SK-N-SH (cell line): ENCODE measurements around the gene AGBL3. TPM values are rescaled to one million over a fixed set of nuclear protein-coding genes. Genes with fewer than 3 reads are reported as not detected.

Source experiments
- CTCF ChIA-PET: fragments of 300-600, 350-600 bp; formaldehyde crosslinking; extraction: SDS; loops from one replicate; lab custom pipeline; 2021; lab: Yijun Ruan, JAX
- POLR2A ChIA-PET: fragments of 350-600 bp; sonication (Branson Sonifier 250); formaldehyde crosslinking; extraction: SDS; loops from one replicate; lab custom pipeline; 2020; ENCODE audit warnings: antibody characterized with exemption, inconsistent platforms; lab: Yijun Ruan, JAX
- DNase-seq: peaks from one replicate; pipeline ENCODE4 v3.0.0; 2012
- H2AFZ ChIP-seq: fragments of 200-600 bp; sonication (generic); 2 replicates; pipeline ENCODE4 v1.8.1; 2016; ENCODE audit warnings: antibody characterized with exemption, mild to moderate bottlenecking, low read depth
- H3F3A ChIP-seq: fragments of 200-600 bp; sonication (generic); replicated peaks from 2 replicates; pipeline ENCODE3; 2016; ENCODE audit warnings: antibody characterized with exemption, mild to moderate bottlenecking; ENCODE audit not compliant: insufficient read depth
- H3K27ac ChIP-seq, 2 experiments: fragments of 200-500 bp in 1 of 2; fragments of 200-600 bp in 1 of 2; sonication (Bioruptor generic) in 1 of 2; sonication (generic), shearing (Covaris generic) in 1 of 2; 2 replicates each; pipeline versions ENCODE4 v1.5.1 to v1.6.1; 2014 to 2016; ENCODE audit warnings: low read depth in 2 of 2, inconsistent platforms in 1 of 2, low read length in 1 of 2, mild to moderate bottlenecking in 1 of 2, mixed read lengths in 1 of 2
- H3K27me3 ChIP-seq: fragments of 200-600 bp; sonication (generic), shearing (Covaris generic); 2 replicates; pipeline ENCODE4 v1.6.1; 2016; ENCODE audit warnings: mixed run types; ENCODE audit not compliant: insufficient read depth
- H3K36me3 ChIP-seq, 2 experiments: fragments of 200-500 bp in 1 of 2; fragments of 200-600 bp in 1 of 2; sonication (Bioruptor generic) in 1 of 2; sonication (generic) in 1 of 2; replicated peaks in 1 of 2; 2 replicates each; pipeline versions ENCODE3 to v1.5.1; 2014 to 2016; ENCODE audit warnings: low read length in 1 of 2, mild to moderate bottlenecking in 1 of 2; ENCODE audit not compliant: insufficient read depth in 2 of 2, control insufficient read depth in 1 of 2
- H3K4me1 ChIP-seq, 2 experiments: fragments of 200-500 bp in 1 of 2; fragments of 200-600 bp in 1 of 2; sonication (Bioruptor generic) in 1 of 2; sonication (generic), shearing (Covaris generic) in 1 of 2; 2 replicates each; pipeline versions ENCODE4 v1.5.1 to v1.6.1; 2014 to 2016; ENCODE audit warnings: low read depth in 1 of 2, low read length in 1 of 2, mixed run types in 1 of 2; ENCODE audit not compliant: insufficient read depth in 2 of 2, control insufficient read depth in 1 of 2
- H3K4me2 ChIP-seq: fragments of 200-600 bp; sonication (generic), shearing (Covaris generic); 2 replicates; pipeline ENCODE4 v1.6.1; 2017; ENCODE audit warnings: mixed run types
- H3K4me3 ChIP-seq, 2 experiments: fragments of 200-500 bp in 1 of 2; fragments of 200-600 bp in 1 of 2; sonication (Bioruptor generic) in 1 of 2; sonication (generic), shearing (Covaris generic) in 1 of 2; 2 replicates each; pipeline versions ENCODE4 v1.5.1 to v1.8.1; 2014 to 2016; ENCODE audit warnings: low read depth in 2 of 2, inconsistent platforms in 1 of 2, low read length in 1 of 2, mild to moderate bottlenecking in 1 of 2, mixed read lengths in 1 of 2, moderate library complexity in 1 of 2
- H3K79me2 ChIP-seq: fragments of 200-600 bp; sonication (generic); 2 replicates; pipeline ENCODE4 v1.8.1; 2017; ENCODE audit warnings: mild to moderate bottlenecking; ENCODE audit not compliant: insufficient read depth
- H3K9ac ChIP-seq: fragments of 200-600 bp; sonication (generic); 2 replicates; pipeline ENCODE4 v1.6.1; 2017; ENCODE audit warnings: mixed run types
- H3K9me2 ChIP-seq: fragments of 200-600 bp; sonication (generic); 2 replicates; pipeline ENCODE4 v1.6.1; 2017; ENCODE audit warnings: mixed run types
- H3K9me3 ChIP-seq: fragments of 200-600 bp; sonication (generic); 2 replicates; pipeline ENCODE4 v1.6.1; 2017; ENCODE audit warnings: mixed run types, mild to moderate bottlenecking, moderate library complexity
- H4K20me1 ChIP-seq: fragments of 200-600 bp; sonication (generic); 2 replicates; pipeline ENCODE4 v1.6.1; 2017; ENCODE audit warnings: mild to moderate bottlenecking, mixed run types; ENCODE audit not compliant: insufficient read depth
- CHD2 ChIP-seq: fragments of 150-350 bp; IDR thresholded peaks from 2 replicates; pipeline ENCODE4 v1.6.1; 2018; ENCODE audit warnings: low read length; ENCODE audit not compliant: partially characterized antibody
- EP300 ChIP-seq, 2 experiments: IDR thresholded peaks; 2 replicates each; pipeline versions ENCODE4 v1.4.0 to v1.6.1; 2012; ENCODE audit warnings: borderline replicate concordance in 1 of 2, low read depth in 1 of 2, low read length in 1 of 2
- EZH2phosphoT487 ChIP-seq: fragments of 200-600 bp; sonication (generic); IDR thresholded peaks from 2 replicates; pipeline ENCODE4 v1.6.1; 2017; ENCODE audit warnings: low read depth, mixed run types, mild to moderate bottlenecking, antibody characterized with exemption, moderate library complexity, borderline replicate concordance
- FOSL2 ChIP-seq: IDR thresholded peaks from 2 replicates; pipeline ENCODE4 v1.4.0; 2012; ENCODE audit warnings: low read depth, mild to moderate bottlenecking, moderate library complexity, borderline replicate concordance
- FOXJ3 ChIP-seq: sonication (generic); formaldehyde crosslinking; IDR thresholded peaks from 2 replicates; pipeline ENCODE4 v1.5.1; 2020; ENCODE audit warnings: mild to moderate bottlenecking, missing genetic modification reagents
- GATA2 ChIP-seq: sonication (generic); formaldehyde crosslinking; IDR thresholded peaks from 2 replicates; pipeline ENCODE4 v1.5.0; 2020; ENCODE audit warnings: mild to moderate bottlenecking, missing genetic modification reagents
- JUND ChIP-seq: IDR thresholded peaks from 2 replicates; pipeline ENCODE4 v1.4.0; 2012
- MEF2A ChIP-seq: IDR thresholded peaks from 2 replicates; pipeline ENCODE4 v1.4.0; 2012; ENCODE audit warnings: low read depth, borderline replicate concordance
- NFIC ChIP-seq: IDR thresholded peaks from 2 replicates; pipeline ENCODE4 v1.4.0; 2012; ENCODE audit warnings: borderline replicate concordance
- NRF1 ChIP-seq: IDR thresholded peaks from 2 replicates; pipeline ENCODE4 v1.6.1; 2012; ENCODE audit warnings: low read depth, mild to moderate bottlenecking, low read length
- POLR2AphosphoS5 ChIP-seq: IDR thresholded peaks from 2 replicates; pipeline ENCODE4 v1.6.1; 2012; ENCODE audit warnings: low read depth, low read length
- RAD21 ChIP-seq: IDR thresholded peaks from 2 replicates; pipeline ENCODE4 v1.6.1; 2012; ENCODE audit warnings: mild to moderate bottlenecking, low read length
- RCOR1 ChIP-seq: fragments of 150-350 bp; IDR thresholded peaks from 2 replicates; pipeline ENCODE4 v1.6.1; 2017; ENCODE audit warnings: antibody characterized with exemption, low read length
- SMC3 ChIP-seq: IDR thresholded peaks from 2 replicates; pipeline ENCODE4 v1.6.1; 2012; ENCODE audit warnings: low read depth, low read length, improper control_type of control experiment
- TAF1 ChIP-seq: IDR thresholded peaks from 2 replicates; pipeline ENCODE4 v1.6.1; 2012; ENCODE audit warnings: low read depth, mild to moderate bottlenecking, low read length, moderate library complexity, borderline replicate concordance
- YY1 ChIP-seq: IDR thresholded peaks from 2 replicates; pipeline ENCODE4 v1.4.0; 2012; ENCODE audit warnings: low read depth, mild to moderate bottlenecking
- WGBS: methylation state at CpG from one replicate; pipeline ENCODE4 v1.1.6; 2017; ENCODE audit warnings: low lambda C conversion rate; 5-methylcytosine and 5-hydroxymethylcytosine counted together
- polyA plus RNA-seq, 3 experiments: library from polyadenylated mRNA; depleted of rRNA; stranded (reverse); fragments of >200 nt; gene quantifications; 2 replicates each; pipeline ENCODE4 v1.2.3, GENCODE V29; 2012
- TF ChIP-seq, protein P1 (sequence below): fragments of 150-350 bp; IDR thresholded peaks from 2 replicates; pipeline ENCODE4 v1.6.1; 2017; ENCODE audit warnings: antibody characterized with exemption, low read length, low read depth, borderline replicate concordance
- TF ChIP-seq, protein P2 (sequence below): IDR thresholded peaks from 2 replicates; pipeline ENCODE4 v1.4.0; 2012; ENCODE audit warnings: low read depth, borderline replicate concordance
- TF ChIP-seq, protein P3 (sequence below): IDR thresholded peaks from 2 replicates; pipeline ENCODE4 v1.4.0; 2012; ENCODE audit warnings: low read depth
- TF ChIP-seq, protein P4 (sequence below): fragments of 200-600 bp; sonication (generic); IDR thresholded peaks from 2 replicates; pipeline ENCODE4 v1.6.1; 2017; ENCODE audit warnings: antibody characterized with exemption, mild to moderate bottlenecking, moderate library complexity
- TF ChIP-seq, protein P5 (sequence below): IDR thresholded peaks from 2 replicates; pipeline ENCODE4 v1.4.0; 2012; ENCODE audit warnings: low read depth, borderline replicate concordance

Gene AGBL3
- polyA plus RNA-seq, 1 of the 3 experiments (the other 2 are of a cell fraction) = 0.35 TPM

DNA sequence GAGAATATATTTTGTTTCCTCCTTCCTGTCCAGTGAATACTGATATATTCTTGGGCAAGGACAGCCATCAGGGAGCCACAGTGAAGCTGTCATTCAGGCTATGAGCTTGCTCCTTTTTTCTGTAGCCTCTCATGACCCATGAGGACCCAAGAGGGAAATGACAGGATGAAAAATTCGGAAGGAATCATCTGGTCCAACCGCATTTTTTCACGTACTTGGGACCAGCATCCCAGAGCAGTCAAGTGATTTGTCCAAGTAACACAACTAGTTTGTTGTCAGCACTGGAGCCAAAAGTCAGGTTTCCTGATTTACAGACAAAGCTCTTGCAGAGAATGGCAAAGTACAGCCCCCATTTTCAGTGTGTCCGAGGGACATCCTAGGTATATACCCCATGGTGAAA is 47.2 kb upstream of the AGBL3 start:
- H3K27ac ChIP-seq = peak overlapping the region in 1 of 2 experiments; percentile 3; a peak in 2 of 4 replicates
- H3K9me2 ChIP-seq = no peaks in the 10 kb centered on the region
- H3K4me2 ChIP-seq = no peak overlapping the region
- over 99% methylated on average over 4 of the region's 4 CpGs for WGBS
- peaks cover 79 to 90% of the 10 kb centered on the region in 2 experiments for H3K36me3 ChIP-seq
- CTCF ChIA-PET = interaction anchor here (0.8 to 3.1 kb wide), 5 partner anchors 14 to 249 kb away, joined by 3 to 16 read pairs (median 3); no protein-coding TSS in a partner anchor
- no peak overlapping the region for H3K9ac ChIP-seq
- peaks cover 3 to 30% of the 10 kb centered on the region in 2 experiments; a peak in 3 of 4 replicates for H3K4me1 ChIP-seq
- POLR2A ChIA-PET = no interaction called here
- peaks cover 55% of the 10 kb centered on the region for H3K79me2 ChIP-seq
- peaks cover 42% of the 10 kb centered on the region for H3F3A ChIP-seq
- no peaks in the 10 kb centered on the region for H4K20me1 ChIP-seq
- no peaks in the 10 kb centered on the region for H3K27me3 ChIP-seq
- no peak overlapping the region for H2AFZ ChIP-seq
- no peaks in the 10 kb centered on the region for H3K9me3 ChIP-seq
- no peak overlapping the region for H3K4me3 ChIP-seq
- DNase-seq = no peak
- TF ChIP-seq NFIC (no peak), CHD2 (no peak), TAF1 (no peak), POLR2AphosphoS5 (no peak), JUND (no peak), RCOR1 (no peak), RAD21 (no peak), MEF2A (no peak), SMC3 (no peak), GATA2 (CRISPR knock-in tag) (no peak), YY1 (no peak)
- TF ChIP-seq, protein P1, sequence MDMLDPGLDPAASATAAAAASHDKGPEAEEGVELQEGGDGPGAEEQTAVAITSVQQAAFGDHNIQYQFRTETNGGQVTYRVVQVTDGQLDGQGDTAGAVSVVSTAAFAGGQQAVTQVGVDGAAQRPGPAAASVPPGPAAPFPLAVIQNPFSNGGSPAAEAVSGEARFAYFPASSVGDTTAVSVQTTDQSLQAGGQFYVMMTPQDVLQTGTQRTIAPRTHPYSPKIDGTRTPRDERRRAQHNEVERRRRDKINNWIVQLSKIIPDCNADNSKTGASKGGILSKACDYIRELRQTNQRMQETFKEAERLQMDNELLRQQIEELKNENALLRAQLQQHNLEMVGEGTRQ = no peak
- TF ChIP-seq, protein P2, sequence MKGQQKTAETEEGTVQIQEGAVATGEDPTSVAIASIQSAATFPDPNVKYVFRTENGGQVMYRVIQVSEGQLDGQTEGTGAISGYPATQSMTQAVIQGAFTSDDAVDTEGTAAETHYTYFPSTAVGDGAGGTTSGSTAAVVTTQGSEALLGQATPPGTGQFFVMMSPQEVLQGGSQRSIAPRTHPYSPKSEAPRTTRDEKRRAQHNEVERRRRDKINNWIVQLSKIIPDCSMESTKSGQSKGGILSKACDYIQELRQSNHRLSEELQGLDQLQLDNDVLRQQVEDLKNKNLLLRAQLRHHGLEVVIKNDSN = no peak
- TF ChIP-seq, protein P3, sequence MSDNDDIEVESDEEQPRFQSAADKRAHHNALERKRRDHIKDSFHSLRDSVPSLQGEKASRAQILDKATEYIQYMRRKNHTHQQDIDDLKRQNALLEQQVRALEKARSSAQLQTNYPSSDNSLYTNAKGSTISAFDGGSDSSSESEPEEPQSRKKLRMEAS = no peak

DNA sequence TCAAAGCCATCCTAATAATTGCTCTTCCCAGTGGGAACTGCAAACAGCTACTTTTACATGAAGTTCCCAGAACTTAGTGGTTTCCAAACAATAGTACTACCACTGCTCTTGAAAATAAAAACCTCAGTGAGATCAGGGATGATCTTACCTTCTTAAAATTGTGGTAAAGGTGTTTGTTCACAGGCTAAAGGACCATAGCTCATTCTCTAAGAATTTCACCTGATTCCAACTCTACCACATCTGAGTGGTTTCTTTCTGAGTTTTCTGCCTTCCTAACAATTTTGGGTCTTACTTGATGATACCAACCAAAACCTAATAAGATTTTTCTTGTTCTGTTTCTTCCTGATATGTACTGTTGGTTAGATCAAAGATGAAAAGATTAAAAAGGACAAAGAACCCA is 45.6 kb upstream of the AGBL3 start:
- TF ChIP-seq, protein P4, sequence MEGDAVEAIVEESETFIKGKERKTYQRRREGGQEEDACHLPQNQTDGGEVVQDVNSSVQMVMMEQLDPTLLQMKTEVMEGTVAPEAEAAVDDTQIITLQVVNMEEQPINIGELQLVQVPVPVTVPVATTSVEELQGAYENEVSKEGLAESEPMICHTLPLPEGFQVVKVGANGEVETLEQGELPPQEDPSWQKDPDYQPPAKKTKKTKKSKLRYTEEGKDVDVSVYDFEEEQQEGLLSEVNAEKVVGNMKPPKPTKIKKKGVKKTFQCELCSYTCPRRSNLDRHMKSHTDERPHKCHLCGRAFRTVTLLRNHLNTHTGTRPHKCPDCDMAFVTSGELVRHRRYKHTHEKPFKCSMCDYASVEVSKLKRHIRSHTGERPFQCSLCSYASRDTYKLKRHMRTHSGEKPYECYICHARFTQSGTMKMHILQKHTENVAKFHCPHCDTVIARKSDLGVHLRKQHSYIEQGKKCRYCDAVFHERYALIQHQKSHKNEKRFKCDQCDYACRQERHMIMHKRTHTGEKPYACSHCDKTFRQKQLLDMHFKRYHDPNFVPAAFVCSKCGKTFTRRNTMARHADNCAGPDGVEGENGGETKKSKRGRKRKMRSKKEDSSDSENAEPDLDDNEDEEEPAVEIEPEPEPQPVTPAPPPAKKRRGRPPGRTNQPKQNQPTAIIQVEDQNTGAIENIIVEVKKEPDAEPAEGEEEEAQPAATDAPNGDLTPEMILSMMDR = no peak
- TF ChIP-seq RAD21 = no peak
- no peak for TF ChIP-seq CHD2
- no peak for TF ChIP-seq FOSL2
- TF ChIP-seq POLR2AphosphoS5 = no peak
- no peak for TF ChIP-seq NRF1
- TF ChIP-seq, protein P5, sequence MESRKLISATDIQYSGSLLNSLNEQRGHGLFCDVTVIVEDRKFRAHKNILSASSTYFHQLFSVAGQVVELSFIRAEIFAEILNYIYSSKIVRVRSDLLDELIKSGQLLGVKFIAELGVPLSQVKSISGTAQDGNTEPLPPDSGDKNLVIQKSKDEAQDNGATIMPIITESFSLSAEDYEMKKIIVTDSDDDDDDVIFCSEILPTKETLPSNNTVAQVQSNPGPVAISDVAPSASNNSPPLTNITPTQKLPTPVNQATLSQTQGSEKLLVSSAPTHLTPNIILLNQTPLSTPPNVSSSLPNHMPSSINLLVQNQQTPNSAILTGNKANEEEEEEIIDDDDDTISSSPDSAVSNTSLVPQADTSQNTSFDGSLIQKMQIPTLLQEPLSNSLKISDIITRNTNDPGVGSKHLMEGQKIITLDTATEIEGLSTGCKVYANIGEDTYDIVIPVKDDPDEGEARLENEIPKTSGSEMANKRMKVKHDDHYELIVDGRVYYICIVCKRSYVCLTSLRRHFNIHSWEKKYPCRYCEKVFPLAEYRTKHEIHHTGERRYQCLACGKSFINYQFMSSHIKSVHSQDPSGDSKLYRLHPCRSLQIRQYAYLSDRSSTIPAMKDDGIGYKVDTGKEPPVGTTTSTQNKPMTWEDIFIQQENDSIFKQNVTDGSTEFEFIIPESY = no peak
- TF ChIP-seq FOXJ3 = no peak
- TF ChIP-seq, protein P2 = no peak
- TF ChIP-seq EZH2phosphoT487 = no peak
- no peak for TF ChIP-seq EP300 (IDR thresholded peaks at IDR 0.05; ENCODE audit: borderline replicate concordance in 1 of 2, low read depth in 1 of 2, low read length in 1 of 2)
- TF ChIP-seq, all 33 proteins: peak for 0
- H4K20me1 ChIP-seq = no peaks in the 10 kb centered on the region
- no peaks in the 10 kb centered on the region for H3K9me2 ChIP-seq
- POLR2A ChIA-PET = interaction anchor here (0.6 kb wide), 1 partner anchor 193 kb away, joined by 3 read pairs; no protein-coding TSS in a partner anchor
- no peak for DNase-seq
- peaks cover 92% of the 10 kb centered on the region in 2 experiments for H3K36me3 ChIP-seq
- H3K4me1 ChIP-seq = peaks cover 7 to 22% of the 10 kb centered on the region in 2 experiments; a peak in 2 of 4 replicates
- H3F3A ChIP-seq = peaks cover 54% of the 10 kb centered on the region
- CTCF ChIA-PET = interaction anchor here (1.0 to 6.7 kb wide), 6 partner anchors 8 to 308 kb away, joined by 3 to 114 read pairs (median 6); no protein-coding TSS in a partner anchor
- no peaks in the 10 kb centered on the region for H3K27me3 ChIP-seq
- H3K4me3 ChIP-seq = no peak overlapping the region
- peak overlapping the region; percentile 28 to 48; a peak in 3 of 4 replicates for H3K27ac ChIP-seq
- no peaks in the 10 kb centered on the region for H3K9me3 ChIP-seq
- H3K9ac ChIP-seq = 0 out of 2 replicates have a peak overlapping the region, but pooled peaks have one; percentile 0
- no peak overlapping the region for H3K4me2 ChIP-seq
- H3K79me2 ChIP-seq = peaks cover 56% of the 10 kb centered on the region
- no peak overlapping the region for H2AFZ ChIP-seq
